GM06990 (cell line): ENCODE measurements around the gene MYH4.

Source experiments
- DNase-seq: peaks from one replicate; pipeline ENCODE4 v3.0.0-alpha.2; 2011; ENCODE audit not compliant: insufficient read length; ENCODE audit errors: extremely low read depth
- H3K27me3 ChIP-seq: replicated peaks from 2 replicates; pipeline ENCODE4 v1.6.0; 2011; ENCODE audit warnings: low read length; ENCODE audit not compliant: control insufficient read depth, insufficient read depth
- H3K36me3 ChIP-seq: 2 replicates; pipeline ENCODE4 v1.5.1; 2011; ENCODE audit warnings: low read length; ENCODE audit not compliant: control insufficient read depth, insufficient read depth
- H3K4me3 ChIP-seq: replicated peaks from 2 replicates; pipeline ENCODE4 v1.5.1; 2011; ENCODE audit warnings: low read depth, mild to moderate bottlenecking, control low read depth, low read length
- TF ChIP-seq, protein P1 (sequence below): IDR thresholded peaks from 2 replicates; pipeline ENCODE4 v1.5.1; 2011; ENCODE audit warnings: low read length, control low read depth, mild to moderate bottlenecking, inconsistent platforms; ENCODE audit not compliant: insufficient read depth, poor library complexity, severe bottlenecking

MYH4 gene

DNA sequence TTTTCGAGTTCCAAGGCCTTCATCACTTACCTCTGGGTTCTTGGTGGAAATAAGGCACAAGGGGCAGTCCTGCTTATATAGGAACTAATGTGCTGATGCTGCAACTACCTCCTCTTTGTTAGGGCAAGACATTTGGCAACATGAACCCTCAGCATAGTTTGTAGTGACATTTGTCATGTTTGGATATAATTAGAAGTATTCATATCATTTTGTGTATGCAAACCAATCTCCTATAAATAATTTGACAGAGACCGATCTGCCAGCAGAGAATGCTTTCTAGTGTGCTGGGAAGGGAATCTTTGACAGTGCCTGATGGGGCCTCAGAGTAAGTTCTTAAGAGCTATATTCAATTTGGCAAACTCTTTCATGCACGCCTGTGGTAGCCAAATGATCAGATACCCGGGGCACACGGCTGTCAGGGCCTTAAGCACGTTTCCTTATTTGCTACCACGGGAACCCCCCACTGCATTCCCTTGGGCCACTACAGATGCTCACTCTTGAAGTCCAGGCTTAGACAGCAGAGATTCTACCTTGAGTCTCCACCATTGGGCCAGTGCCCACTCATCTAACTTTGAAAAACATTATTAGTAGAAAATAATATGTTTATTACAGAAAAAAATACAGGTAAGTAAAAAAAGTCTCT is 47.3 kb downstream of the MYH4 start, which contains the start of gene MYH8:
Gene MYH8, minus strand, starts transcription at position 51 of the 643 bp plus-strand sequence. CDS start 1,723 bp downstream, outside the sequence.
- no peak within 1 kb of the TSS for H3K4me3 ChIP-seq
- DNase-seq = no peak
- H3K27me3 ChIP-seq = no peaks in the 10 kb centered on the region
- H3K36me3 ChIP-seq = no peaks in the 10 kb centered on the region
- TF ChIP-seq, protein P1, sequence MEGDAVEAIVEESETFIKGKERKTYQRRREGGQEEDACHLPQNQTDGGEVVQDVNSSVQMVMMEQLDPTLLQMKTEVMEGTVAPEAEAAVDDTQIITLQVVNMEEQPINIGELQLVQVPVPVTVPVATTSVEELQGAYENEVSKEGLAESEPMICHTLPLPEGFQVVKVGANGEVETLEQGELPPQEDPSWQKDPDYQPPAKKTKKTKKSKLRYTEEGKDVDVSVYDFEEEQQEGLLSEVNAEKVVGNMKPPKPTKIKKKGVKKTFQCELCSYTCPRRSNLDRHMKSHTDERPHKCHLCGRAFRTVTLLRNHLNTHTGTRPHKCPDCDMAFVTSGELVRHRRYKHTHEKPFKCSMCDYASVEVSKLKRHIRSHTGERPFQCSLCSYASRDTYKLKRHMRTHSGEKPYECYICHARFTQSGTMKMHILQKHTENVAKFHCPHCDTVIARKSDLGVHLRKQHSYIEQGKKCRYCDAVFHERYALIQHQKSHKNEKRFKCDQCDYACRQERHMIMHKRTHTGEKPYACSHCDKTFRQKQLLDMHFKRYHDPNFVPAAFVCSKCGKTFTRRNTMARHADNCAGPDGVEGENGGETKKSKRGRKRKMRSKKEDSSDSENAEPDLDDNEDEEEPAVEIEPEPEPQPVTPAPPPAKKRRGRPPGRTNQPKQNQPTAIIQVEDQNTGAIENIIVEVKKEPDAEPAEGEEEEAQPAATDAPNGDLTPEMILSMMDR = no peak

- Histone ChIP-seq H3K4me3 (no peak overlapping the region), H3K27me3 (no peaks in the 10 kb centered on the region), H3K36me3 (no peaks in the 10 kb centered on the region)
- DNase-seq = no peak
- TF ChIP-seq, protein P1 = no peak
Measured at GRCh38 chr17:10421211-10421610, 48.1 kb downstream of the MYH4 start.

- H3K36me3 ChIP-seq = no peaks in the 10 kb centered on the region
- DNase-seq = no peak
- no peaks in the 10 kb centered on the region for H3K27me3 ChIP-seq
- no peak overlapping the region for H3K4me3 ChIP-seq
- TF ChIP-seq, protein P1 = no peak
Measured at GRCh38 chr17:10420811-10421210, 48.5 kb downstream of the MYH4 start.

- Histone ChIP-seq H3K4me3 (no peak overlapping the region), H3K27me3 (no peaks in the 10 kb centered on the region), H3K36me3 (no peaks in the 10 kb centered on the region)
- TF ChIP-seq, protein P1 = no peak
- no peak for DNase-seq
Measured at GRCh38 chr17:10417431-10417830, 51.9 kb downstream of the MYH4 start.

DNA sequence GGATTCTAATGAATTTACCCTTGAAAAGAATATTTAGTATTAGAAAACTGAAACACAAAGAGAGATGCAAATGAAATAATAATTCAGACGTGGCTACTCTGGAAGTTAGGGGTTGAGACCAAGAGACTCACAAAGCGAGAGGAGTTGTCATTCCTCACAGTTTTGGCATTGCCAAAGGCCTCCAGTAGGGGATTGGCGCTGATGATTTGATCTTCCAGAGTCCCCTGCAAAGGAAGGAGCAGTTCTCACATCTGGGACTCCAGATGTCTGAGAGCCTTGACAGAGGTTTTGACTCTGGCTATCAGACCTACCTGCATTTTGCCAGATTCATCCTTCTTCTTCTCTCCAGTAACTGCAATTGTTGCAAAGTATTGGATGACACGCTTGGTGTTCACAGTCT is 54.2 kb downstream of the MYH4 start:
- Histone ChIP-seq H3K4me3 (no peak overlapping the region), H3K27me3 (no peaks in the 10 kb centered on the region), H3K36me3 (no peaks in the 10 kb centered on the region)
- DNase-seq = no peak
- TF ChIP-seq, protein P1 = no peak

DNA sequence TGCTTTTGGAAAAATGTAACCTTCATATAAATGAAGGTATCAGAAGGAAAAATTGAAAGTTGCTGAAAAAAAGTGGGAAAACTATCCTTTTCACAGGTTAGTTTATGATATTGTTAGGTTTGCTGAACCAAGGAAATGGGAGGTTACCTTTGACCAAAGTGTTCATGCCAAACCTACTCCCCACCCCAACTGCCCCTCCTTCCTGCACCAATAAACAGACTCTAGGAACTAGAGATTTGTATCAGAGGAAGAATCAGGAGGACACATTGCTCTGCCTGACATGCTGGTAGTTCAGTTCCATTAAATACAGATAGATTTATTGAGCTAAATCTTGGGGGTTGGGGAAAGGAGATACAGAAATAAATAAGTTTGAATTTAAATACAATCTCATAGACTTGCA is 65.8 kb downstream of the MYH4 start:
- Histone ChIP-seq H3K27me3 (no peaks in the 10 kb centered on the region), H3K36me3 (no peaks in the 10 kb centered on the region), H3K4me3 (no peak overlapping the region)
- TF ChIP-seq, protein P1 = no peak
- no peak for DNase-seq
